H1 (cell line): Measurements from ENCODE around the gene MOB3C. TPM values are rescaled to one million over a fixed set of nuclear protein-coding genes. Genes with fewer than 3 reads are reported as not detected.

Experiments
- CHD2 ChIP-seq: IDR thresholded peaks from 2 replicates; pipeline ENCODE4 v1.6.1; 2012; ENCODE audit warnings: low read length, improper control_type of control experiment
- CTCF ChIP-seq, 3 experiments: IDR thresholded peaks; 1 replicate in 2 of 3; 2 replicates in 1 of 3; pipeline versions ENCODE4 v1.5.1 to v1.6.1; 2011; ENCODE audit warnings: low read length in 3 of 3, mild to moderate bottlenecking in 3 of 3, inconsistent platforms in 2 of 3, low read depth in 1 of 3, moderate library complexity in 1 of 3; ENCODE audit not compliant: insufficient read depth in 1 of 3; ENCODE audit errors: control extremely low read depth in 1 of 3
- E2F6 ChIP-seq: IDR thresholded peaks from 2 replicates; pipeline ENCODE4 v1.6.1; 2012; ENCODE audit warnings: inconsistent platforms
- NRF1 ChIP-seq: IDR thresholded peaks from 2 replicates; pipeline ENCODE4 v1.6.1; 2011; ENCODE audit warnings: mild to moderate bottlenecking, low read depth, low read length, improper control_type of control experiment
- SIN3A ChIP-seq, 2 experiments: IDR thresholded peaks in 1 of 2; conservative IDR thresholded peaks in 1 of 2; 2 replicates each; pipeline ENCODE4 v1.6.1; 2011 to 2012; ENCODE audit warnings: low read length in 2 of 2, improper control_type of control experiment in 1 of 2, low read depth in 1 of 2, mild to moderate bottlenecking in 1 of 2
- TAF7 ChIP-seq: optimal IDR thresholded peaks from 2 replicates; pipeline ENCODE3; 2011; ENCODE audit warnings: low read depth, mild to moderate bottlenecking, inconsistent platforms, low read length, moderate library complexity, borderline replicate concordance
- TBP ChIP-seq: IDR thresholded peaks from 2 replicates; pipeline ENCODE4 v1.6.1; 2011; ENCODE audit warnings: low read depth, low read length, improper control_type of control experiment
- ZNF274 ChIP-seq: IDR thresholded peaks from 2 replicates; pipeline ENCODE4 v1.7.0; 2012; ENCODE audit warnings: low read length, borderline replicate concordance; ENCODE audit errors: extremely low read depth
- polyA plus RNA-seq, 7 experiments: library from polyadenylated mRNA; depleted of rRNA in 3 of 7; stranded (reverse) in 5 of 7; unstranded in 2 of 7; fragments of >200 nt in 5 of 7; fragments of 200-250 nt in 2 of 7; gene quantifications; 1 replicate in 5 of 7; 2 replicates in 1 of 7; 4 replicates in 1 of 7; pipeline versions ENCODE4 v1.2.1 to v1.2.3, GENCODE V29; 2011 to 2013; ENCODE audit warnings: missing spikeins in 2 of 7, mixed read lengths in 2 of 7
- total RNA-seq: library from RNA; stranded (reverse); fragmentation: NEBNext Ultra II Directional; extraction: Animal tissue kit (Norgen Biotek cat#: 25700); gene quantifications from 2 replicates; pipeline ENCODE4 v1.2.1, GENCODE V29; 2021

Gene MOB3C
- total and polyA plus RNA-seq, 2 of the 8 experiments (the other 6 are each of a cell fraction or from before 2014, with no cell fraction given), result 5.8 to 6.6 TPM

GRCh38 chr1:46612937-46613660, 3.5 kb downstream of the MOB3C start (continued):
- TF ChIP-seq CTCF (IDR thresholded peaks at IDR 0.05; ENCODE audit: control extremely low read depth in 1 of 3, insufficient read depth in 1 of 3, low read depth in 1 of 3, low read length in 3 of 3) (no peak), NRF1 (no peak), SIN3A (conservative IDR thresholded peaks at IDR 0.05 in 1 of 2, IDR thresholded peaks at IDR 0.05 in 1 of 2; ENCODE audit: low read depth in 1 of 2, low read length in 2 of 2) (no peak), CHD2 (no peak), ZNF274 (no peak), E2F6 (no peak), TBP (no peak), TAF7 (no peak)
- TF ChIP-seq, all 59 proteins: peak for 0
